MM.1S (cell line): ENCODE measurements around the gene HPSE2.

Source experiments
- DNase-seq: peaks from one replicate; pipeline ENCODE4 v3.0.0-alpha.2; 2015
- H2AFZ ChIP-seq: fragments of 300-600 bp; sonication (generic); 2 replicates; pipeline ENCODE4 v1.6.0; 2016; ENCODE audit warnings: antibody characterized with exemption, low read length
- H3F3A ChIP-seq: fragments of 300-600 bp; sonication (generic); 2 replicates; pipeline ENCODE4 v1.6.1; 2016; ENCODE audit warnings: mild to moderate bottlenecking, antibody characterized with exemption, low read length, moderate library complexity, mixed read lengths; ENCODE audit not compliant: insufficient read depth
- H3K27ac ChIP-seq: fragments of 300-600 bp; sonication (generic); 2 replicates; pipeline ENCODE4 v1.5.1; 2016; ENCODE audit warnings: mild to moderate bottlenecking, low read length
- H3K27me3 ChIP-seq: fragments of 300-600 bp; sonication (generic); replicated peaks from 2 replicates; pipeline ENCODE4 v1.6.0; 2016; ENCODE audit warnings: low read length; ENCODE audit not compliant: insufficient read depth
- H3K36me3 ChIP-seq: fragments of 300-600 bp; sonication (generic); replicated peaks from 2 replicates; pipeline ENCODE4 v1.6.1; 2016; ENCODE audit warnings: mild to moderate bottlenecking, low read length, mixed read lengths; ENCODE audit not compliant: insufficient read depth
- H3K4me1 ChIP-seq: fragments of 300-600 bp; sonication (generic); 2 replicates; pipeline ENCODE4 v1.6.1; 2016; ENCODE audit warnings: low read length, mixed read lengths
- H3K4me2 ChIP-seq: fragments of 300-600 bp; sonication (generic); 2 replicates; pipeline ENCODE4 v1.6.0; 2016; ENCODE audit warnings: low read depth, low read length
- H3K4me3 ChIP-seq: fragments of 300-600 bp; sonication (generic); 2 replicates; pipeline ENCODE4 v1.5.1; 2016; ENCODE audit warnings: low read length, mixed read lengths
- H3K79me2 ChIP-seq: fragments of 300-600 bp; sonication (generic); 2 replicates; pipeline ENCODE4 v1.6.1; 2016; ENCODE audit warnings: mixed run types, low read length, mixed read lengths
- H3K9ac ChIP-seq: fragments of 300-600 bp; sonication (generic); 2 replicates; pipeline ENCODE4 v1.6.1; 2016; ENCODE audit warnings: low read length, mixed read lengths
- H3K9me2 ChIP-seq: fragments of 300-600 bp; sonication (generic); replicated peaks from 2 replicates; pipeline ENCODE4 v1.6.1; 2016; ENCODE audit warnings: mild to moderate bottlenecking, low read length, mixed read lengths; ENCODE audit not compliant: insufficient read depth
- H3K9me3 ChIP-seq: fragments of 300-600 bp; sonication (generic); replicated peaks from 2 replicates; pipeline ENCODE4 v1.6.1; 2016; ENCODE audit warnings: mild to moderate bottlenecking, low read length, mixed read lengths; ENCODE audit not compliant: insufficient read depth
- H4K20me1 ChIP-seq: fragments of 300-600 bp; sonication (generic); 2 replicates; pipeline ENCODE4 v1.6.1; 2016; ENCODE audit warnings: mild to moderate bottlenecking, low read length, moderate library complexity, mixed read lengths; ENCODE audit not compliant: insufficient read depth
- CTCF ChIP-seq: fragments of 300-600 bp; sonication (generic); IDR thresholded peaks from 2 replicates; pipeline ENCODE4 v1.5.1; 2016; ENCODE audit warnings: antibody characterized with exemption, low read length, mixed read lengths
- EZH2 ChIP-seq: fragments of 300-600 bp; sonication (generic); optimal IDR thresholded peaks from 2 replicates; pipeline ENCODE3; 2017; ENCODE audit warnings: low read depth, mild to moderate bottlenecking, antibody characterized with exemption, low read length, mixed read lengths
- EZH2phosphoT487 ChIP-seq: fragments of 300-600 bp; sonication (generic); IDR thresholded peaks from 2 replicates; pipeline ENCODE4 v1.6.1; 2018; ENCODE audit warnings: antibody characterized with exemption, low read length

Gene HPSE2

GRCh38 chr10:98673171-98673782 lies 562.4 kb downstream of the HPSE2 start:
- Histone ChIP-seq H4K20me1 (no peaks in the 10 kb centered on the region), H3K27ac (no peak overlapping the region), H3K27me3 (no peaks in the 10 kb centered on the region), H3K4me3 (no peak overlapping the region), H3K9me2 (no peaks in the 10 kb centered on the region), H3K79me2 (no peaks in the 10 kb centered on the region), H2AFZ (no peak overlapping the region), H3K36me3 (no peaks in the 10 kb centered on the region), H3K9me3 (no peaks in the 10 kb centered on the region), H3K4me2 (no peak overlapping the region), H3F3A (no peaks in the 10 kb centered on the region), H3K9ac (no peak overlapping the region), H3K4me1 (no peaks in the 10 kb centered on the region)
- TF ChIP-seq EZH2phosphoT487: no peak
- TF ChIP-seq CTCF: no peak
- TF ChIP-seq EZH2: no peak
- no peak for DNase-seq

GRCh38 chr10:98667081-98667480 lies 568.6 kb downstream of the HPSE2 start:
- Histone ChIP-seq H3K9me2 (no peaks in the 10 kb centered on the region), H3K27ac (no peak overlapping the region), H3K4me3 (no peak overlapping the region), H3K4me2 (no peak overlapping the region), H3K9me3 (no peaks in the 10 kb centered on the region), H3K79me2 (no peaks in the 10 kb centered on the region), H3F3A (no peaks in the 10 kb centered on the region), H4K20me1 (no peaks in the 10 kb centered on the region), H3K4me1 (no peaks in the 10 kb centered on the region), H3K36me3 (no peaks in the 10 kb centered on the region), H2AFZ (no peak overlapping the region), H3K27me3 (no peaks in the 10 kb centered on the region), H3K9ac (no peak overlapping the region)
- DNase-seq: no peak
- no peak for TF ChIP-seq EZH2phosphoT487
- no peak for TF ChIP-seq EZH2
- no peak for TF ChIP-seq CTCF

- H2AFZ ChIP-seq: no peak overlapping the region
- H3K79me2 ChIP-seq: no peaks in the 10 kb centered on the region
- no peaks in the 10 kb centered on the region for H3K4me1 ChIP-seq
- TF ChIP-seq EZH2phosphoT487: no peak
- TF ChIP-seq CTCF: no peak
- no peak for TF ChIP-seq EZH2
- no peak overlapping the region for H3K4me2 ChIP-seq
- no peak for DNase-seq
- H3K36me3 ChIP-seq: no peaks in the 10 kb centered on the region
- no peaks in the 10 kb centered on the region for H3K9me2 ChIP-seq
- H3K9ac ChIP-seq: no peak overlapping the region
- H3K27me3 ChIP-seq: no peaks in the 10 kb centered on the region
- H3F3A ChIP-seq: no peaks in the 10 kb centered on the region
- no peak overlapping the region for H3K27ac ChIP-seq
- H4K20me1 ChIP-seq: no peaks in the 10 kb centered on the region
- H3K4me3 ChIP-seq: no peak overlapping the region
- H3K9me3 ChIP-seq: no peaks in the 10 kb centered on the region
These were observed 569.4 kb downstream of the HPSE2 start for GRCh38 chr10:98666276-98666675.
